Measurements from ENCODE around the gene GNA12.

Gene GNA12

GRCh38 chr7:2691011-2691707, 152.9 kb downstream of the GNA12 start:
- Histone ChIP-seq H3K4me1 (ENCODE audit: insufficient read depth, low read length) (peaks cover 7% of the 10 kb centered on the region), H3K4me3 (ENCODE audit: low read length) (no peak overlapping the region), H3K36me3 (ENCODE audit: insufficient read depth, low read length) (no peaks in the 10 kb centered on the region), H3K9ac (ENCODE audit: low read depth, low read length) (no peak overlapping the region), H3K27me3 (ENCODE audit: insufficient read depth, low read length) (peaks cover 42% of the 10 kb centered on the region), H3K9me3 (ENCODE audit: insufficient read depth, low read depth, low read length) (no peaks in the 10 kb centered on the region), H3K27ac (ENCODE audit: low read depth, low read length) (no peak overlapping the region)
- WGBS: 94% methylated on average over 18 of the region's 18 CpGs

- 90% methylated on average over 23 of the region's 23 CpGs for WGBS
- no peak overlapping the region for H3K4me3 ChIP-seq (ENCODE audit: low read length)
- H3K4me1 ChIP-seq (ENCODE audit: insufficient read depth, low read length): peaks cover 7% of the 10 kb centered on the region
- H3K9ac ChIP-seq (ENCODE audit: low read depth, low read length): no peak overlapping the region
- H3K27ac ChIP-seq (ENCODE audit: low read depth, low read length): no peak overlapping the region
- H3K36me3 ChIP-seq (ENCODE audit: insufficient read depth, low read length): no peaks in the 10 kb centered on the region
- H3K27me3 ChIP-seq (ENCODE audit: insufficient read depth, low read length): peaks cover 47% of the 10 kb centered on the region
- H3K9me3 ChIP-seq (ENCODE audit: insufficient read depth, low read depth, low read length): no peaks in the 10 kb centered on the region
Measured at GRCh38 chr7:2689951-2690705, 154.0 kb downstream of the GNA12 start.

GRCh38 chr7:2689343-2689847, 154.7 kb downstream of the GNA12 start:
- no peaks in the 10 kb centered on the region for H3K36me3 ChIP-seq (ENCODE audit: insufficient read depth, low read length)
- H3K9me3 ChIP-seq (ENCODE audit: insufficient read depth, low read depth, low read length): no peaks in the 10 kb centered on the region
- peaks cover 7% of the 10 kb centered on the region for H3K4me1 ChIP-seq (ENCODE audit: insufficient read depth, low read length)
- H3K27ac ChIP-seq (ENCODE audit: low read depth, low read length): no peak overlapping the region
- no peak overlapping the region for H3K9ac ChIP-seq (ENCODE audit: low read depth, low read length)
- H3K4me3 ChIP-seq (ENCODE audit: low read length): no peak overlapping the region
- WGBS: 86% methylated on average over 16 of the region's 16 CpGs
- peaks cover 47% of the 10 kb centered on the region for H3K27me3 ChIP-seq (ENCODE audit: insufficient read depth, low read length)

- Histone ChIP-seq H3K4me1 (ENCODE audit: insufficient read depth, low read length) (peaks cover 7% of the 10 kb centered on the region), H3K27ac (ENCODE audit: low read depth, low read length) (no peak overlapping the region), H3K4me3 (ENCODE audit: low read length) (peak overlapping the region; percentile 53), H3K36me3 (ENCODE audit: insufficient read depth, low read length) (no peaks in the 10 kb centered on the region), H3K9ac (ENCODE audit: low read depth, low read length) (peak overlapping the region; percentile 26; the same call in 1 of the 2 replicates), H3K9me3 (ENCODE audit: insufficient read depth, low read depth, low read length) (no peaks in the 10 kb centered on the region), H3K27me3 (ENCODE audit: insufficient read depth, low read length) (peaks cover 47% of the 10 kb centered on the region)
- 22% methylated on average over 62 of the region's 62 CpGs for WGBS
Measured at GRCh38 chr7:2688409-2689342, 155.4 kb downstream of the GNA12 start.

GRCh38 chr7:2687881-2688318, 156.2 kb downstream of the GNA12 start, which contains the start of gene AMZ1:
AMZ1 (plus strand) TSS chr7:2688202; CDS start chr7:2700452, 12,250 bp downstream.
- H3K36me3 ChIP-seq (ENCODE audit: insufficient read depth, low read length): no peaks in the 10 kb centered on the region
- H3K27me3 ChIP-seq (ENCODE audit: insufficient read depth, low read length): peaks cover 47% of the 10 kb centered on the region
- WGBS: 8% methylated on average over 41 of the region's 41 CpGs
- no peak within 1 kb of the TSS for H3K27ac ChIP-seq (ENCODE audit: low read depth, low read length)
- H3K4me1 ChIP-seq (ENCODE audit: insufficient read depth, low read length): peaks cover 7% of the 10 kb centered on the region
- H3K4me3 ChIP-seq (ENCODE audit: low read length): peak within 1 kb of the TSS; percentile 53
- H3K9ac ChIP-seq (ENCODE audit: low read depth, low read length): peak within 1 kb of the TSS; percentile 26; the same call in 1 of the 2 replicates
- no peaks in the 10 kb centered on the region for H3K9me3 ChIP-seq (ENCODE audit: insufficient read depth, low read depth, low read length)

- Histone ChIP-seq H3K27me3 (ENCODE audit: insufficient read depth, low read length) (peaks cover 47% of the 10 kb centered on the region), H3K9me3 (ENCODE audit: insufficient read depth, low read depth, low read length) (no peaks in the 10 kb centered on the region), H3K4me3 (ENCODE audit: low read length) (peak overlapping the region; percentile 53), H3K27ac (ENCODE audit: low read depth, low read length) (no peak overlapping the region), H3K36me3 (ENCODE audit: insufficient read depth, low read length) (no peaks in the 10 kb centered on the region), H3K9ac (ENCODE audit: low read depth, low read length) (no peak overlapping the region), H3K4me1 (ENCODE audit: insufficient read depth, low read length) (peaks cover 7% of the 10 kb centered on the region)
- 80% methylated on average over 17 of the region's 17 CpGs for WGBS
Measured at GRCh38 chr7:2687338-2687869, 156.7 kb downstream of the GNA12 start.

- H3K9ac ChIP-seq (ENCODE audit: low read depth, low read length): no peak overlapping the region
- peaks cover 7% of the 10 kb centered on the region for H3K4me1 ChIP-seq (ENCODE audit: insufficient read depth, low read length)
- H3K4me3 ChIP-seq (ENCODE audit: low read length): no peak overlapping the region
- peaks cover 47% of the 10 kb centered on the region for H3K27me3 ChIP-seq (ENCODE audit: insufficient read depth, low read length)
- H3K27ac ChIP-seq (ENCODE audit: low read depth, low read length): no peak overlapping the region
- 94% methylated on average over 13 of the region's 14 CpGs for WGBS
- no peaks in the 10 kb centered on the region for H3K9me3 ChIP-seq (ENCODE audit: insufficient read depth, low read depth, low read length)
- no peaks in the 10 kb centered on the region for H3K36me3 ChIP-seq (ENCODE audit: insufficient read depth, low read length)
Measured at GRCh38 chr7:2686101-2686500, 158.0 kb downstream of the GNA12 start.

- H3K4me1 ChIP-seq (ENCODE audit: insufficient read depth, low read length): peaks cover 7% of the 10 kb centered on the region
- H3K9ac ChIP-seq (ENCODE audit: low read depth, low read length): no peak overlapping the region
- 94% methylated on average over 11 of the region's 11 CpGs for WGBS
- no peak overlapping the region for H3K4me3 ChIP-seq (ENCODE audit: low read length)
- H3K36me3 ChIP-seq (ENCODE audit: insufficient read depth, low read length): no peaks in the 10 kb centered on the region
- H3K9me3 ChIP-seq (ENCODE audit: insufficient read depth, low read depth, low read length): no peaks in the 10 kb centered on the region
- H3K27me3 ChIP-seq (ENCODE audit: insufficient read depth, low read length): peaks cover 36% of the 10 kb centered on the region
- H3K27ac ChIP-seq (ENCODE audit: low read depth, low read length): no peak overlapping the region
Measured at GRCh38 chr7:2684501-2684900, 159.6 kb downstream of the GNA12 start.

GRCh38 chr7:2681929-2682799, 161.9 kb downstream of the GNA12 start:
- peaks cover 13% of the 10 kb centered on the region for H3K27me3 ChIP-seq (ENCODE audit: insufficient read depth, low read length)
- H3K9ac ChIP-seq (ENCODE audit: low read depth, low read length): no peak overlapping the region
- no peaks in the 10 kb centered on the region for H3K36me3 ChIP-seq (ENCODE audit: insufficient read depth, low read length)
- H3K4me3 ChIP-seq (ENCODE audit: low read length): no peak overlapping the region
- WGBS: 89% methylated on average over 27 of the region's 27 CpGs
- H3K9me3 ChIP-seq (ENCODE audit: insufficient read depth, low read depth, low read length): no peaks in the 10 kb centered on the region
- no peaks in the 10 kb centered on the region for H3K4me1 ChIP-seq (ENCODE audit: insufficient read depth, low read length)
- H3K27ac ChIP-seq (ENCODE audit: low read depth, low read length): no peak overlapping the region
